Measurements from ENCODE around the gene LRIG1. TPM values are rescaled to one million over a fixed set of nuclear protein-coding genes. Genes with fewer than 3 reads are reported as not detected.
A peak's percentile ranks its signal among the peaks of the same experiment; 100 is the strongest.

The LRIG1 gene
- total and polyA plus RNA-seq, 2 of the 8 experiments (the other 6 are each of a cell fraction or from before 2014, with no cell fraction given), result 78.1 to 88.7 TPM

GRCh38 chr3:66427352-66427751 is 73.5 kb downstream of the LRIG1 start:
- Histone ChIP-seq H3K9ac (replicated peaks in 1 of 4; ENCODE audit: extremely low read depth in 1 of 4, low read depth in 3 of 4, low read length in 3 of 4) (no peak overlapping the region), H3K9me3 (ENCODE audit: insufficient read depth in 2 of 2, low read depth in 1 of 2, low read length in 1 of 2) (peaks cover 12 to 16% of the 10 kb centered on the region in 2 experiments), H4K8ac (ENCODE audit: extremely low read depth, insufficient read depth, low read length) (no peak overlapping the region), H3K23me2 (ENCODE audit: low read depth, low read length) (no peaks in the 10 kb centered on the region), H2BK15ac (ENCODE audit: low read length) (0 out of 2 replicates have a peak overlapping the region, but pooled peaks have one; percentile 40), H3K18ac (ENCODE audit: extremely low read depth, low read length) (no peak overlapping the region), H4K20me1 (replicated peaks in 1 of 2; ENCODE audit: control insufficient read depth in 1 of 2, insufficient read depth in 2 of 2, low read length in 2 of 2) (peaks cover 14 to 47% of the 10 kb centered on the region in 2 experiments), H3K27ac (ENCODE audit: low read depth, low read length) (no peak overlapping the region), H2BK12ac (ENCODE audit: low read depth, low read length) (no peak overlapping the region), H3K79me1 (ENCODE audit: low read depth, low read length) (peaks cover 18% of the 10 kb centered on the region), H4K5ac (ENCODE audit: insufficient read length, low read depth, low read length) (no peak overlapping the region), H3K4ac (replicated peaks; ENCODE audit: insufficient read length, low read depth, low read length) (no peak overlapping the region), H3K4me2 (ENCODE audit: insufficient read depth in 1 of 2, low read depth in 2 of 2, low read length in 2 of 2) (no peak overlapping the region), H3K4me3 (ENCODE audit: extremely low read depth in 1 of 4, insufficient read depth in 2 of 4, low read depth in 3 of 4, low read length in 4 of 4) (no peak overlapping the region), H4K91ac (replicated peaks; ENCODE audit: insufficient read length, low read length) (no peak overlapping the region), H2BK120ac (replicated peaks; ENCODE audit: low read depth, low read length) (no peak overlapping the region), H3K36me3 (ENCODE audit: control insufficient read depth in 2 of 4, insufficient read depth in 4 of 4, low read length in 3 of 4) (peaks cover 0 to 30% (median 7%) of the 10 kb centered on the region in 4 experiments; a peak in 5 of 8 replicates), H3K79me2 (ENCODE audit: control insufficient read depth in 1 of 2, insufficient read depth in 2 of 2, low read length in 2 of 2) (peaks cover 15 to 99% of the 10 kb centered on the region in 2 experiments), H3K27me3 (replicated peaks in 1 of 4; ENCODE audit: control insufficient read depth in 3 of 4, extremely low read depth in 1 of 4, insufficient read depth in 3 of 4, low read length in 3 of 4) (no peaks in the 10 kb centered on the region), H3K4me1 (replicated peaks in 1 of 4; ENCODE audit: control insufficient read depth in 3 of 4, insufficient read depth in 4 of 4, low read length in 3 of 4) (peaks cover 0 to 24% (median 17%) of the 10 kb centered on the region in 4 experiments; a peak in 6 of 7 replicates), H2AK5ac (ENCODE audit: low read depth, low read length) (no peak overlapping the region), H3K56ac (replicated peaks; ENCODE audit: insufficient read length, low read depth, low read length) (no peak overlapping the region), H3K14ac (ENCODE audit: insufficient read length) (no peak overlapping the region), H2AFZ (ENCODE audit: low read length) (no peak overlapping the region), H2BK20ac (ENCODE audit: low read length) (no peak overlapping the region), H3K23ac (ENCODE audit: insufficient read length) (no peak overlapping the region), H2BK5ac (ENCODE audit: low read depth, low read length) (no peak overlapping the region)
- ChIA-PET CTCF (ENCODE audit: partially characterized antibody) (no interaction called here), POLR2A (ENCODE audit: partially characterized antibody) (interaction anchor here (0.9 to 1.2 kb wide), 2 partner anchors 15 kb away, joined by 3 to 4 read pairs; no protein-coding TSS in a partner anchor)
- 87% methylated on average over 3 of the region's 3 CpGs; no CpG with 5 or more reads in 1 of the 2 experiments for WGBS, 2 experiments (ENCODE audit: extremely low coverage in 1 of 2, insufficient coverage in 1 of 2, insufficient read length in 1 of 2, insufficient replicate concordance in 2 of 2, low coverage in 1 of 2, low lambda C conversion rate in 2 of 2, missing lambda C conversion rate in 1 of 2)
- DNase-seq (ENCODE audit: low read depth in 1 of 2, low spot score in 2 of 2) (no peak), FAIRE-seq (no peak)
- no peak for TF ChIP-seq ASH2L (IDR thresholded peaks at IDR 0.05; ENCODE audit: low read length)
- no peak for TF ChIP-seq CHD1 (IDR thresholded peaks at IDR 0.05; ENCODE audit: low read depth, low read length)
- TF ChIP-seq BACH1 (IDR thresholded peaks at IDR 0.05; ENCODE audit: low read length), result no peak
- no peak for TF ChIP-seq CBX8 (IDR thresholded peaks at IDR 0.05; ENCODE audit: borderline replicate concordance, low read depth, low read length)
- TF ChIP-seq HDAC6 (IDR thresholded peaks at IDR 0.05; ENCODE audit: low read depth, low read length), result no peak
- TF ChIP-seq FOSL1 (IDR thresholded peaks at IDR 0.05; ENCODE audit: insufficient read depth, low read depth, low read length), result no peak
- TF ChIP-seq TBP (IDR thresholded peaks at IDR 0.05; ENCODE audit: low read depth, low read length), result no peak
- TF ChIP-seq TAF1 (IDR thresholded peaks at IDR 0.05; ENCODE audit: low read depth, low read length), result no peak
- TF ChIP-seq CBX5 (IDR thresholded peaks at IDR 0.05; ENCODE audit: low read depth, low read length), result no peak
- TF ChIP-seq SIN3A (conservative IDR thresholded peaks at IDR 0.05 in 1 of 2, IDR thresholded peaks at IDR 0.05 in 1 of 2; ENCODE audit: low read depth in 1 of 2, low read length in 2 of 2), result no peak
- TF ChIP-seq RNF2 (IDR thresholded peaks at IDR 0.05; ENCODE audit: borderline replicate concordance, low read depth, low read length, missing control alignments, poor library complexity, severe bottlenecking), result no peak
- TF ChIP-seq POLR2AphosphoS5 (IDR thresholded peaks at IDR 0.05; ENCODE audit: low read depth, low read length), result no peak
- no peak for TF ChIP-seq JUND (IDR thresholded peaks at IDR 0.05; ENCODE audit: low read length)
